ENCODE results near the gene ABHD12B.

DNA sequence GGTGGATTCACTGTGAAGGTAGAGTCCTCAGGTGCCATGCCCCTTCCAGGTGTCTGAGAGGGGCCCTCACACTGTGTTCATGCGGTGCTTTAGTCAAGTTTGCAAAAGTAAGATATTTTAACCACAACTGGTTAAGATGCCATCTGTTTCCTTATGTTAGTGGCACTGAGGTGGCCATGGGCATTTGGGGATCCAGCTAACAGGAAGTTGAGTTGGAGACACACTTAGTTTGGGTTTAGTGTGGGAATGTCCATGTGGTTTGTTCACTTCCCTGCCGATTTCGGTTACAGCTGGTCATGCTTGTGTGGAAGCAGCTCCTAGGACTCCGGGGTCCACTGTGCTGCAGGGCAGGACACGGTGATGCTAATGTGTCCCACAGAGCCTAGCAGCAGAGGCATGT is 17.3 kb upstream of the ABHD12B start:
- TF ChIP-seq, protein P1, sequence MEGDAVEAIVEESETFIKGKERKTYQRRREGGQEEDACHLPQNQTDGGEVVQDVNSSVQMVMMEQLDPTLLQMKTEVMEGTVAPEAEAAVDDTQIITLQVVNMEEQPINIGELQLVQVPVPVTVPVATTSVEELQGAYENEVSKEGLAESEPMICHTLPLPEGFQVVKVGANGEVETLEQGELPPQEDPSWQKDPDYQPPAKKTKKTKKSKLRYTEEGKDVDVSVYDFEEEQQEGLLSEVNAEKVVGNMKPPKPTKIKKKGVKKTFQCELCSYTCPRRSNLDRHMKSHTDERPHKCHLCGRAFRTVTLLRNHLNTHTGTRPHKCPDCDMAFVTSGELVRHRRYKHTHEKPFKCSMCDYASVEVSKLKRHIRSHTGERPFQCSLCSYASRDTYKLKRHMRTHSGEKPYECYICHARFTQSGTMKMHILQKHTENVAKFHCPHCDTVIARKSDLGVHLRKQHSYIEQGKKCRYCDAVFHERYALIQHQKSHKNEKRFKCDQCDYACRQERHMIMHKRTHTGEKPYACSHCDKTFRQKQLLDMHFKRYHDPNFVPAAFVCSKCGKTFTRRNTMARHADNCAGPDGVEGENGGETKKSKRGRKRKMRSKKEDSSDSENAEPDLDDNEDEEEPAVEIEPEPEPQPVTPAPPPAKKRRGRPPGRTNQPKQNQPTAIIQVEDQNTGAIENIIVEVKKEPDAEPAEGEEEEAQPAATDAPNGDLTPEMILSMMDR (IDR thresholded peaks at IDR 0.05; ENCODE audit: low read depth, low read length) = no peak
- no peak for TF ChIP-seq EZH2phosphoT487 (IDR thresholded peaks at IDR 0.05; ENCODE audit: low read depth)
